Subcutaneous adipose tissue (tissue), 4 donors: ENCODE results near the gene DHPS. TPM values are rescaled to one million over a fixed set of nuclear protein-coding genes. Genes with fewer than 3 reads are reported as not detected.

Source experiments
- total RNA-seq, 4 donors: library from RNA; depleted of rRNA; stranded (reverse); fragments of >200 nt; gene quantifications; one replicate each; pipeline ENCODE4 v1.1.0, GENCODE V29; 2016
- TF ChIP-seq, protein P1 (sequence below): fragments of 450-650 bp; IDR thresholded peaks from one replicate; pipeline ENCODE4 v1.5.1; 2016; ENCODE audit warnings: low read depth, mild to moderate bottlenecking, control low read depth, antibody characterized with exemption, moderate library complexity

The DHPS gene
- total RNA-seq, 4 donors from 2014 or later, result 49.9 to 85.7 (median 75.7) TPM

DNA sequence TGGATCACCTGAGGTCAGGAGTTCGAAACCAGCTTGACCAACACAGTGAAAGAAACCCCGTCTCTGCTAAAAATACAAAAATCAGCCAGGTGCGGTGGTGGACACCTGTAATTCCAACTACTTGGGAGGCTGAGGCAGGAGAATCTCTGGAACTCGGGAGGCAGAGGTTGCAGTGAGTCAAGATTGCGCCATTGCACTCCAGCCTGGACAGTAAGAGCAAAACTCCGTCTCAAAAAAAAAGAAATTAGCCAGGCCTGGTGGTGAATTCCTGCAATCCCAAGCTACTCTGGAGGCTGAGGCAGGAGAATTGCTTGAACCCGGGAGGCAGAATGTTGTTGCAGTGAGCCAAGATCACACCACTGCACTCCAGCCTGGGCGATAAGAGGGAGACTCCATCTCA, 27.0 kb upstream of the DHPS start:
- TF ChIP-seq, protein P1, sequence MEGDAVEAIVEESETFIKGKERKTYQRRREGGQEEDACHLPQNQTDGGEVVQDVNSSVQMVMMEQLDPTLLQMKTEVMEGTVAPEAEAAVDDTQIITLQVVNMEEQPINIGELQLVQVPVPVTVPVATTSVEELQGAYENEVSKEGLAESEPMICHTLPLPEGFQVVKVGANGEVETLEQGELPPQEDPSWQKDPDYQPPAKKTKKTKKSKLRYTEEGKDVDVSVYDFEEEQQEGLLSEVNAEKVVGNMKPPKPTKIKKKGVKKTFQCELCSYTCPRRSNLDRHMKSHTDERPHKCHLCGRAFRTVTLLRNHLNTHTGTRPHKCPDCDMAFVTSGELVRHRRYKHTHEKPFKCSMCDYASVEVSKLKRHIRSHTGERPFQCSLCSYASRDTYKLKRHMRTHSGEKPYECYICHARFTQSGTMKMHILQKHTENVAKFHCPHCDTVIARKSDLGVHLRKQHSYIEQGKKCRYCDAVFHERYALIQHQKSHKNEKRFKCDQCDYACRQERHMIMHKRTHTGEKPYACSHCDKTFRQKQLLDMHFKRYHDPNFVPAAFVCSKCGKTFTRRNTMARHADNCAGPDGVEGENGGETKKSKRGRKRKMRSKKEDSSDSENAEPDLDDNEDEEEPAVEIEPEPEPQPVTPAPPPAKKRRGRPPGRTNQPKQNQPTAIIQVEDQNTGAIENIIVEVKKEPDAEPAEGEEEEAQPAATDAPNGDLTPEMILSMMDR, result no peak

DNA sequence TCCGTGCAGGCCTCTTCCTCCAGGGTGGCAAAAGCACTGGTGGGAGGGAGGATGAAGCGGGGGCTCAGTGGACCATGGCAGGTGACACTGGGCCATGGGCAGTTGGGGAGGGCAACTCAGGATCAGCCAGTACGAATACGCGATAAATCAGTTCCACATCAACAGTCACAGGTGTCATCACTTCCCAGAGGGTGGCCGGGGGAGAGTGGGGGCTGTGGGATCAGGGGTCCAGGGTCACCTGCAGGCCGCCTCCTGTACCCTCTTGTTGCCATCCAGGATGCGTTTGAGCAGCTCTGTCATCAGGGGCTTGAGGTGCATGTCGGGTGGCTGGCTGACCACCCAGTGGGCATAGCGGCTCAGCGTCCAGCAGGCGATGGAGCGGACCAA, 24.6 kb upstream of the DHPS start:
- TF ChIP-seq, protein P1, result no peak

DNA sequence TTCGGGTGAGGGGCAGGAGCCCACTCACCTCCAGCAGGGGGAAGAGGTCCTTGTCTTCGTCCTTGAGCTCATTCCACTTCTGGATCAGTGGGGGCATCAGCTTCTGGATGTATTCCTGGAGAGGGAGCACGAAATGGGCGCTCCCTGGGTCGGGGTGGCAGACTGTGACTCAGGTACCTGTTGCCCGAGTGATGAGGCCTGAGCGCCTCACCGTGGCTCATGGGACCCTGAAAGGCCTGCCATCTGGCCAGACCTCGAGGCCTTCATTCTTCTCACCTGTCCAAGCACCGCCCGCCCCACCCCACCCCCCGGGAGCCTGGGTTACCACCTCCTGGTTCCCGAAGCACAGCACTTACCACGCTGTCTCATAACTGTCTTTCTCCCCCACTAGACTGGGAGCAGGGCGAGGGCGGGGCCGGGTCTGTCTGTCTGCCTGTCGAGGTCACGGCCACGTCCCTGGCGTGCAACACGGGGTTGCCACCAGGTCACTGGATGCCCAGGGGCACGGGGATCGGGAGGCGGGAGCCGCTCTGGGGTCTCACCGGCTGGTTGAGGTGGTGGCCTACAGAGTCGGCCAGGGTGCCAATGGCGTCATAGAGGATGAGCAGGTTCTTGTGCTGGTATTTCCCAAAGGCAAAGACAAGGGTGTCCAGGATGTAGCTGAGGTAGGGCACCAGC, 24.1 kb upstream of the DHPS start:
- TF ChIP-seq, protein P1, result no peak

DNA sequence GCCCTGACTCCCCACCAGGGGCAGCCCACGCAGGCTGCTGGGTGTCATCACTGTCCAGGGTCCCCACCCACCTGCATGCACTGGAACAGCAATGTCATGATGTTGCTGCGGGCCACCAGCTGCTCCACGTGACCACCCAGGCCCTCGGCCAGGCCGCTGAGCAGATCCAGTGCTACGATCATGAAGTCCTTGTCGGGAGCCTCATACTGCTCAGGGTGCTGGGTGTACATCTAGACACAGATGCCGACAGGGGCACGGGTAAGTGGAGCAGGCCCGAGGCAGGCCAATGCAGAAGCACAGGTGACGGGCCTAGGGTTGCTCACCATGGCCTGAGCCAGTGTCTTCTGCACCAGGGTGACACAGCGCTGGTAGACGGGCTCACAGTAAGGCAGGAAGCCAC, 23.5 kb upstream of the DHPS start:
- TF ChIP-seq, protein P1, result no peak

DNA sequence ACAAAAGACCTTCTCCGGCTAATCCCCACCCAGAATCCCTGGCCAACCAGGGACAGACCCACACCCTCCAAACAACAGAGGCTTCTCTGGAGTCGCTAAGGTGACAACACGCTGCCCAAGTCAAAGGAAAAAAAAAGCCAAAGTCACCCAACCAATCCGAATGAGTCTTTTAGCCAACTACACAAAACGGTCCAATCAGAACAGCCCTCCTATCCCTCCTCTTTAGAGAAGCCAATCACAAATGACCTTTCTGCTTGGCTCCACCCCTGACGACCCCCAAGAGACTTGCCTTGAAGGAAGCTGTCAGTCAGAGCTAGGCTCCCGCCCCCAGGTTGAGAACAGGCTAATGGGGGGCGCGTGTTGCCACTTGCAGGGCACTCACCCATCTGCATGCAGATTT, 21.4 kb upstream of the DHPS start:
- TF ChIP-seq, protein P1, result no peak

DNA sequence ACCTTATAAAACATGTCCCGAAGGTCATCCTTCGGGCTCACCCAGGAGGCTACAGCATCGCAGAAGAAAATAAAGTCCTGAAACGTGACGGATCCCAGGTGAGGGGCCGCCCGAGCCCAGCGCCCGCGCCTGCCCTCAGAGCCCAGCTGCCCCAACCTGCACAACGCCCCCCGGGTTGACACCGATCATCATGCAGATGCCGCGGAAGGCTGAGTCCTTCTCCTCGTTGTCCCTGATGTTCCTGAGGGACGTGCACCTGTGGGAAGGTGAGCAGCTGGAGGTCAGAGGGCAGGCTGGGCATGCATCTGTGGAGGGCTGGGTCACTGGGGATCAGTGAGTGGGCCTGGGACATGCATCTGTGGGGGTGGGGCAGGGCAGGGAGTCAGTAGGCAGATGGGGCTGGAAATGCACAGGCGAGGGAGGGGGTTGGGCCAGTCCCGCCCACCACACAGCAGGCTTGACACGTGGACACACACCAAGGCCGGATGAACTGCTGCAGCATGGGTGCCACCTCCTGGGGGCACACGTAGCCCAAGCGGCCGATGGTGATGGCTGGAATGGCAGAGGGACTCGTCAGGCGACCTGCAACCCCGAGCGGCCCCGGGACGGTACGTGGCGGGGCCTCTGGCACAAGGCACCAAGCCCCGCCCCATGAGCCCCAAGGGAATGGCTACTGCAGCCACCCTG, 20.1 kb upstream of the DHPS start:
- TF ChIP-seq, protein P1, result no peak

DNA sequence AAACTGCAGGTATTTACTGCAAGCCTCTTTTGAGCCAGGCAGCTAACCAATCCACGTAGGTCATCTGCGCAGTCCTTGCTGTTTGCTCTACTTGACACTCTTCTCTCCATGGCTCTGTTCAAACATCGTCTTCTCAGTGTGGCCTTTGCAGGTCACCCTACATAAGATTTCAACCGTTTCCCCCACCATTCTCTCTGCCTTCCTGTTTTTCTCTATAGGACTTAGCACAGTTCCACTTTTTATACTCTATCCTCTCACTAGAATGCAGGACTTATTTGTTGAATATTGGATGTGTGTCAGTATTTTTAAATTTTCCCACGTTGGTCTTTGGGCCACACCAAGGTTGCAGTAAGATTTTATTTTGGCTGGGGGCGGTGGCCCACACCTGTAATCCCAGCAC, 16.5 kb upstream of the DHPS start:
- TF ChIP-seq, protein P1, result no peak
